IPS DF 6.9 (cell line): ENCODE measurements around the gene CCDC83.

Source experiments
- DNase-seq: peaks from one replicate; pipeline ENCODE4 v3.0.0-alpha.2; 2013; ENCODE audit warnings: low read depth, low spot score
- H3K27ac ChIP-seq: one replicate; pipeline ENCODE4 v1.5.1; 2013; ENCODE audit warnings: low read length, control low read depth
- H3K27me3 ChIP-seq: 2 replicates; pipeline ENCODE4 v1.6.1; 2013; ENCODE audit warnings: mild to moderate bottlenecking, low read length; ENCODE audit not compliant: control insufficient read depth, insufficient read depth
- H3K36me3 ChIP-seq: 2 replicates; pipeline ENCODE4 v1.6.1; 2013; ENCODE audit warnings: low read length; ENCODE audit not compliant: control insufficient read depth, insufficient read depth
- H3K4me1 ChIP-seq: 2 replicates; pipeline ENCODE4 v1.6.1; 2013; ENCODE audit warnings: low read length; ENCODE audit not compliant: control insufficient read depth, insufficient read depth
- H3K4me3 ChIP-seq: 2 replicates; pipeline ENCODE4 v1.5.1; 2013; ENCODE audit warnings: mild to moderate bottlenecking, low read length
- H3K9me3 ChIP-seq: 2 replicates; pipeline ENCODE4 v1.6.1; 2013; ENCODE audit warnings: low read length, inconsistent platforms; ENCODE audit not compliant: control insufficient read depth, insufficient read depth
- WGBS: extraction: QIAGEN DNeasy Blood & Tissue Kit; methylation state at CpG from one replicate; pipeline ENCODE4 v1.1.7; 2013; ENCODE audit warnings: mixed read lengths, missing lambda C conversion rate; ENCODE audit not compliant: insufficient read length, insufficient coverage; 5-methylcytosine and 5-hydroxymethylcytosine counted together

Gene CCDC83

GRCh38 chr11:85815186-85815931 lies 39.8 kb upstream of the CCDC83 start:
- H3K27ac ChIP-seq, result no peak overlapping the region
- DNase-seq, result no peak
- no peaks in the 10 kb centered on the region for H3K9me3 ChIP-seq
- no peaks in the 10 kb centered on the region for H3K4me1 ChIP-seq
- no peak overlapping the region for H3K4me3 ChIP-seq
- H3K36me3 ChIP-seq, result no peaks in the 10 kb centered on the region
- WGBS, result no CpG with 5 or more reads among the region's 4 CpGs
- no peaks in the 10 kb centered on the region; the same call in 1 of the 2 replicates for H3K27me3 ChIP-seq

DNA sequence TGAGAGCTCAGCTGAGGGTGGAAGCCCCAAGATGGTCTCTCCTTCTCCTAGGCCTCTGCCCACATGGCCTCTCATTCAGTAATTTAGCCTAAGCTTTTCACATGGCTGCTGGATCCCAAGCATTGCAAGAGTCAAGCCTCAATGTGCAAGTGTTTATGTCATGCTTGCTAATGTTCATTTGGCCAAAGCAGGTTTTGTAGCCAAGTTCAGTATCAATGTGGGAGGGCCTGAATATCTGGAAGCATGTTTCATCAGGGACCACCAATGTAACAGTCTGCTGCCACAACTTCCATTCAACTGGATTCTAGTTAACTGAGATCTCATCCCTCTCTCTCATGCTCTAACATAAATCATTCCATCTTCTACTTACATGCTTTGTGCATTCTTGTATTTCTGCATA lies 35.7 kb upstream of the CCDC83 start:
- no peaks in the 10 kb centered on the region for H3K36me3 ChIP-seq
- H3K4me3 ChIP-seq, result no peak overlapping the region
- no peak for DNase-seq
- H3K4me1 ChIP-seq, result no peaks in the 10 kb centered on the region
- no peak overlapping the region for H3K27ac ChIP-seq
- no peaks in the 10 kb centered on the region for H3K9me3 ChIP-seq
- no peaks in the 10 kb centered on the region for H3K27me3 ChIP-seq

- no peaks in the 10 kb centered on the region for H3K9me3 ChIP-seq
- no peak overlapping the region for H3K4me3 ChIP-seq
- H3K4me1 ChIP-seq, result no peaks in the 10 kb centered on the region
- H3K27me3 ChIP-seq, result no peaks in the 10 kb centered on the region
- no peak for DNase-seq
- no peaks in the 10 kb centered on the region for H3K36me3 ChIP-seq
- no CpG with 5 or more reads among the region's 1 CpG for WGBS
- H3K27ac ChIP-seq, result no peak overlapping the region
These were observed 33.5 kb upstream of the CCDC83 start for GRCh38 chr11:85821636-85822035.

DNA sequence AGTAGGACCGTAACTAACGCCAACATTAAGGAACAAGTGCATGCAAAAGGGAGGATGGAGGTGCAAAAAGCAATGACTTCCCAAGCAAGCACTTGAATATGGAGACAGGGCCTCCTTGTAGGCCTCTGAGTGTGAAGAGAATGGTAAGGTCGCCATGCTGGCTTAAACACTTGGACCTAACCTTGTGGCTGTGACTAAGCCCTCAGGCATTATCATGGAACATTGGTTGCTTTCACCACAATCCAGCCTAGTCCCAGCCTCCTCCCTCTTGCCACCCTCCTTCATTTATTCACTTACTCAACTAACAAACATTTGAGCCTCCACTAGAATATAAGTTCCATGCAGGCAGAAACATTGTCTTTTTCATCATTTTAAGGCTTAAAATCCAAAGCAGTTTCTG lies 32.4 kb upstream of the CCDC83 start:
- H3K27me3 ChIP-seq, result no peaks in the 10 kb centered on the region
- DNase-seq, result no peak
- WGBS, result no CpG with 5 or more reads among the region's 3 CpGs

DNA sequence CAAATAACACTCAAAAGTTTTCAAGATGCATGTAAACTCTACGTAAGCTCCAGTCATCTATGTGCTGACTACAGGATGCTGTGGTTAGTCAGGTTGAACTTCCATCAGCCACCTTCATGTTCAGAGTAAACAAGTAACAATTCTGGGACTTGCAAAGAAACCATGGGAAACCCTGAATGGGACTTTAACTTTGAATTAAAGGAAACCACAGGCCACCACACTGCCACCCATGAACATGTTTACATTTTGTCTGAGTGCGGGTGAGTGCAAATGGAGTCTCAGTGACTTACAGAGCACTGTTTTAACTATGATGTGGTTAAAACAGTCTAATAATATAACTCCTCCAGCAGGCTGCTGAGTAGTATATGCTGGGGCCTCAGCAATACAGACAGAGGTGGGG lies 31.4 kb upstream of the CCDC83 start:
- no peaks in the 10 kb centered on the region for H3K9me3 ChIP-seq
- DNase-seq, result no peak
- no peak overlapping the region for H3K4me3 ChIP-seq
- H3K27me3 ChIP-seq, result no peaks in the 10 kb centered on the region
- no peaks in the 10 kb centered on the region for H3K36me3 ChIP-seq
- no peaks in the 10 kb centered on the region for H3K4me1 ChIP-seq
- no peak overlapping the region for H3K27ac ChIP-seq
- no CpG with 5 or more reads among the region's 2 CpGs for WGBS

More for the DNA sequence above, 32.4 kb upstream of the CCDC83 start:
- Histone ChIP-seq H3K9me3 (no peaks in the 10 kb centered on the region), H3K27ac (no peak overlapping the region), H3K36me3 (no peaks in the 10 kb centered on the region), H3K4me1 (no peaks in the 10 kb centered on the region), H3K4me3 (no peak overlapping the region)

- Histone ChIP-seq H3K36me3 (no peaks in the 10 kb centered on the region), H3K9me3 (no peaks in the 10 kb centered on the region), H3K27ac (no peak overlapping the region), H3K4me3 (no peak overlapping the region), H3K4me1 (no peaks in the 10 kb centered on the region), H3K27me3 (no peaks in the 10 kb centered on the region)
- no CpG with 5 or more reads among the region's 3 CpGs for WGBS
- no peak for DNase-seq
These were observed 29.6 kb upstream of the CCDC83 start for GRCh38 chr11:85825616-85826015.

DNA sequence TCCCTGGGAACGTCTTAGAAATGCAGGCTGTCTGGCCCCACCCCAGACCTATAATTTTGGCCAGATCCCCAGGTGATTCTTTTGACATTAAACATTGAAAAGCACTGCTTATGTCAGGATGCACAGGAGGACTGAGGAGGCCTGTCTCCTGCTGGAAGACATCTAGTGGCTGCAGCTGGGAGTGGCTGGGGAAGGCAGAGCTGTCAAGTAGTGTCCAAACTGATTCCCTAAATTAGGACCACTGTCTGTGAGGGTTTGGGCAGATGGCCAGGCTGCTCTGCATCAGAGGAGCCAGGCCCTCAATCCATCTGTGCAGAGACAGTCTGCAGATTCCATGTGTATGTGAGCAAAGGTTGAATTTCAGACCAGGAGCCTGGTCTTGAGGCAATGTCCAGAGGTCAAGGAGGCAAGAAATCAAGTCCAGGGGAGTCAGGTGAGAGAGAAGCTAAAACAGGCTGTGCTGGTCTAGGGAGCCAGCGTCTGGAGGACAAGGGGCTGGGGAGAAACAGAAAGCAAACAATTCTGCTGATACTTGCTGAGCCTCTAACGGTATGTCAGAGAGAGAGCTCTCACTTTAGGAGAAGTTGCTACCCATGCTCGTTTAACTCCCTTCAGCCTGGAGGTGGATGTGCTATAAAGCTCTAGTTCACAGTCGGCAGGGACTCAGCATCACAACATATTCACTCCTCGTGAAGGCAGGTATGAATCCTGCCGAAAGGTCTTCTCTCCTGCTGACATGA lies 28.9 kb upstream of the CCDC83 start:
- Histone ChIP-seq H3K36me3 (no peaks in the 10 kb centered on the region), H3K9me3 (no peaks in the 10 kb centered on the region), H3K27ac (no peak overlapping the region), H3K4me3 (no peak overlapping the region), H3K27me3 (no peaks in the 10 kb centered on the region), H3K4me1 (no peaks in the 10 kb centered on the region)
- WGBS, result no CpG with 5 or more reads among the region's 7 CpGs
- DNase-seq, result no peak

GRCh38 chr11:85827748-85828639 lies 27.2 kb upstream of the CCDC83 start:
- Histone ChIP-seq H3K4me1 (no peaks in the 10 kb centered on the region), H3K4me3 (no peak overlapping the region)
- no CpG with 5 or more reads among the region's 2 CpGs for WGBS

GRCh38 chr11:85828640-85828978 lies 26.6 kb upstream of the CCDC83 start:
- Histone ChIP-seq H3K27ac (no peak overlapping the region), H3K4me1 (no peaks in the 10 kb centered on the region), H3K9me3 (no peaks in the 10 kb centered on the region), H3K36me3 (no peaks in the 10 kb centered on the region), H3K27me3 (no peaks in the 10 kb centered on the region), H3K4me3 (no peak overlapping the region)
- no CpG with 5 or more reads among the region's 1 CpG for WGBS
- DNase-seq, result no peak

More at GRCh38 chr11:85827748-85828639, 27.2 kb upstream of the CCDC83 start:
- Histone ChIP-seq H3K27me3 (no peaks in the 10 kb centered on the region), H3K27ac (no peak overlapping the region), H3K9me3 (no peaks in the 10 kb centered on the region), H3K36me3 (no peaks in the 10 kb centered on the region)
- DNase-seq, result no peak

DNA sequence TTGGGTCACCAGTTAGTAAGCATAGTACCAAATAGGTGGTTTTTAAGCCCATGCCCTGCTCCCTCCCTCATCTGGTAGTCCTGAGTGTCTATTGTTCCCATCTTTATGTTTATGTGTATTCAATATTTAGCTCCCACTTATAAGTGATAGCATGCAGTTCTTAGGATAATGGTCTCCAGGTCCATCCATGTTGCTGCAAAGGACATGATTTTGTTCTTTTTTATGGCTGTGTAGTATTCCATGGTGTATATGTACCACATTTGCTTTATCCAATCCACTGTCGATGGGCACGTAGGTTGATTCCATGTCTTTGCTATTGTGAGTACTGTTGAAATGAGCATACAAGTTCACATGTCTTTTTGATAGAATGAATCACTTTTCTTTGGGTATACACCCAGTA lies 26.0 kb upstream of the CCDC83 start:
- H3K9me3 ChIP-seq, result no peaks in the 10 kb centered on the region
- DNase-seq, result no peak
- no peaks in the 10 kb centered on the region for H3K27me3 ChIP-seq
- no CpG with 5 or more reads among the region's 2 CpGs for WGBS
- H3K27ac ChIP-seq, result no peak overlapping the region
- no peaks in the 10 kb centered on the region for H3K4me1 ChIP-seq
- H3K36me3 ChIP-seq, result no peaks in the 10 kb centered on the region
- H3K4me3 ChIP-seq, result no peak overlapping the region
